ENCODE data around the gene RNF208. TPM values are rescaled to one million over a fixed set of nuclear protein-coding genes. Genes with fewer than 3 reads are reported as not detected.

RNF208 gene
- total RNA-seq, 2 experiments from 2014 or later: 8.0 to 10.4 TPM

DNA sequence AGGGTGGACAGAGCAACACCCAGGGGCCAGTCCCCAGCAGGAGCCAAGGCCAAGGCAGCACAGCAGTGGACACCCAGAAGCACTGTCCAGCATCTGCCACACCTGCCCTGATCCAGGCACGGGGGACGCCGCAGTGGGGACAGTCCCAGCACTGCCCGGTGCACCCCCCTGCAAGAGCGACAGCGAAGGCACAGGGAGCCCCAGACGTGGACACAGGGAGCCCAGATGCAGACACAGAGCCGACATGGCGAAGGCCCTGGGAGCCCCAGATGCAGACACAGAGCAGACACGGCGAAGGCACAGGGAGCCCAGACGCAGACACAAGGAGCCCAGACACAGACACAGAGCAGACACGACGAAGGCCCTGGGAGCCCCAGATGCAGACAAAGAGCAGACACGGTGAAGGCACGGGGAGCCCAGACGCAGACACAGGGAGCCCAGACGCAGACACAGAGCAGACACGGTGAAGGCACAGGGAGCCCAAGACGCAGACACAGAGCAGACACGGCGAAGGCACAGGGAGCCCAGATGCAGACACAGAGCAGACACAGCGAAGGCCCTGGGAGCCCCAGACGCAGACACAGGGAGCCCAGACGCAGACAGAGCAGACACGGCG lies 38.0 kb downstream of the RNF208 start:
- Mint-ChIP-seq H3K4me3 (no peak overlapping the region), H3K36me3 (ENCODE audit: low read depth) (peaks cover 6% of the 10 kb centered on the region), H3K9me3 (no peaks in the 10 kb centered on the region), H3K4me1 (ENCODE audit: low read depth) (peaks cover 17% of the 10 kb centered on the region), H3K27me3 (no peaks in the 10 kb centered on the region), H3K27ac (no peak overlapping the region)
- CTCF ChIA-PET: no interaction called here
- POLR2A ChIA-PET: no interaction called here
- intact Hi-C loops (cut with micrococcal nuclease): no loop called here
- DNase-seq (no peak), ATAC-seq (no peak)
- TF ChIP-seq, protein P1, sequence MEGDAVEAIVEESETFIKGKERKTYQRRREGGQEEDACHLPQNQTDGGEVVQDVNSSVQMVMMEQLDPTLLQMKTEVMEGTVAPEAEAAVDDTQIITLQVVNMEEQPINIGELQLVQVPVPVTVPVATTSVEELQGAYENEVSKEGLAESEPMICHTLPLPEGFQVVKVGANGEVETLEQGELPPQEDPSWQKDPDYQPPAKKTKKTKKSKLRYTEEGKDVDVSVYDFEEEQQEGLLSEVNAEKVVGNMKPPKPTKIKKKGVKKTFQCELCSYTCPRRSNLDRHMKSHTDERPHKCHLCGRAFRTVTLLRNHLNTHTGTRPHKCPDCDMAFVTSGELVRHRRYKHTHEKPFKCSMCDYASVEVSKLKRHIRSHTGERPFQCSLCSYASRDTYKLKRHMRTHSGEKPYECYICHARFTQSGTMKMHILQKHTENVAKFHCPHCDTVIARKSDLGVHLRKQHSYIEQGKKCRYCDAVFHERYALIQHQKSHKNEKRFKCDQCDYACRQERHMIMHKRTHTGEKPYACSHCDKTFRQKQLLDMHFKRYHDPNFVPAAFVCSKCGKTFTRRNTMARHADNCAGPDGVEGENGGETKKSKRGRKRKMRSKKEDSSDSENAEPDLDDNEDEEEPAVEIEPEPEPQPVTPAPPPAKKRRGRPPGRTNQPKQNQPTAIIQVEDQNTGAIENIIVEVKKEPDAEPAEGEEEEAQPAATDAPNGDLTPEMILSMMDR (IDR thresholded peaks at IDR 0.05): no peak

DNA sequence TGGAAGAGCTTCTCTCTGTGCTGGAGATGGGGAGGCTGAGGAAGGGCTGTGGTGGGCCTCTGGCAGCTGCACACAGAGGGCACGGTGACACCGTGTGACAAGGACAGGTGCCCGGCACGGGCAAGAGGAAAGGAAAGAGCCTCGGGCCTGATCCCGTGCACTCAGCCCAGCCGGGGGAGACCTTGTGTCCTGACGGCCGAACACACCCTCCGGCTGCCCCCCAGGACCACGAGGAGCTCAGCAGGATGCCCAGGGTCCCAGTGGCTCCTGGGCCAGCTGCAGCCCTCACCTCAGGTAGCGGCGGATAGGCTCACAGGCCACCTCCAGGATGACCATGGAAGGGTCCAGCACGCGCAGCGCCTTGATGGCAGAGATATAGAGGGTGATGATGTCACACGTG lies 39.2 kb downstream of the RNF208 start:
- Mint-ChIP-seq H3K36me3 (ENCODE audit: low read depth) (peaks cover 6% of the 10 kb centered on the region), H3K4me3 (no peak overlapping the region), H3K4me1 (ENCODE audit: low read depth) (peaks cover 17% of the 10 kb centered on the region), H3K27me3 (no peaks in the 10 kb centered on the region), H3K9me3 (no peaks in the 10 kb centered on the region), H3K27ac (no peak overlapping the region)
- intact Hi-C loops (cut with micrococcal nuclease): no loop called here
- CTCF ChIA-PET: no interaction called here
- DNase-seq (no peak), ATAC-seq (no peak)
- POLR2A ChIA-PET: no interaction called here
- TF ChIP-seq, protein P1 (IDR thresholded peaks at IDR 0.05): no peak

DNA sequence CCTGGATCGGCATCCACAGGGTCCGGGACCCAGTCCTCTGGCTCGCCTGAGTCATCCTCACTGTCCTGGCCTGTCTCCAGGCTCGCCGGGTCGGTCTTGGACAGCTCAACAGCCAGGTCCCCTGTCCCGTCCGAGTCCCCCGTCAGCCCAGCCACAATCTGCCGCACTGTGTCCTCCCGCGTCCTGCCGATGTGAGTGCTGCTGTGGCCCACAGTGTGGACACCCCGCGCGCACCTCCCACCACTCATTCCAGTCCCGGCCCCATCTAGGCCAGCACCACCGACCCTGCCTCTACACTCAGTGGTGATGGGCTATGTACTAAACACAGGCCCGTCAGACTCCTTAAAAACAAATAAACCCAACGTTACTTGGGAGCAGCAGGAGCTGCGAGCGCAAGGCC lies 40.4 kb downstream of the RNF208 start:
- Mint-ChIP-seq H3K27me3 (no peaks in the 10 kb centered on the region), H3K4me1 (ENCODE audit: low read depth) (peaks cover 8% of the 10 kb centered on the region), H3K36me3 (ENCODE audit: low read depth) (peaks cover 4% of the 10 kb centered on the region), H3K27ac (no peak overlapping the region), H3K9me3 (no peaks in the 10 kb centered on the region), H3K4me3 (no peak overlapping the region)
- TF ChIP-seq, protein P1 (IDR thresholded peaks at IDR 0.05): no peak
- DNase-seq: no peak
- intact Hi-C loops (cut with micrococcal nuclease): no loop called here
- ChIA-PET CTCF (no interaction called here), POLR2A (interaction anchor here (0.8 to 1.5 kb wide), 2 partner anchors 11 to 13 kb away, joined by 4 to 7 read pairs; partner anchors contain the start of genes LRRC26 and TMEM210)
- no peak for ATAC-seq

DNA sequence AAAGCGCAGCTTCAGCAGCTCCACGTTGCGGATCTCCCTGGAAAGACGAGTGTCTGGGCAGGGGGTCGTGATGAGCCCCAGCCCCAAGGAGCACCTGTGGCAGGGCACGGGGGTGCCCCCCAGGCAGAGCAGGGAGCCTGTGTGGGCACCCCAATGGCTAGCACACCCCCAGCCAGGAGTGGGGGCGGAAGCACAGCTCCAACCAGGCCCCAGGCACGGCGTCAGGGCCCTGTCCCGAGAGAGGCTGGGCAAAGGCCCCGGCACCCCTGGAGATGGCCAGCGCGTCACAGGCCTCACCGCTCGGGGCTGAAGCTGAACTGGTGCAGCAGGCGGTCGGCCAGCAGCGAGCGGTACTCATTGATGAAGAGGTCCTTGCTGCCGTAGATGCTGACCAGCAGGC lies 41.5 kb downstream of the RNF208 start:
- DNase-seq (no peak), ATAC-seq (no peak)
- Mint-ChIP-seq H3K36me3 (ENCODE audit: low read depth) (peaks cover 4% of the 10 kb centered on the region), H3K9me3 (no peaks in the 10 kb centered on the region), H3K27me3 (no peaks in the 10 kb centered on the region), H3K4me3 (no peak overlapping the region), H3K27ac (no peak overlapping the region), H3K4me1 (ENCODE audit: low read depth) (peaks cover 2% of the 10 kb centered on the region)
- POLR2A ChIA-PET: interaction anchor here (0.7 to 1.5 kb wide), 6 partner anchors 10 to 94 kb away, joined by 3 to 7 read pairs (median 4); partner anchors contain the start of genes CYSRT1, LRRC26, MAN1B1 and TMEM210
- intact Hi-C loops (cut with micrococcal nuclease): no loop called here
- TF ChIP-seq, protein P1 (IDR thresholded peaks at IDR 0.05): no peak
- CTCF ChIA-PET: no interaction called here

DNA sequence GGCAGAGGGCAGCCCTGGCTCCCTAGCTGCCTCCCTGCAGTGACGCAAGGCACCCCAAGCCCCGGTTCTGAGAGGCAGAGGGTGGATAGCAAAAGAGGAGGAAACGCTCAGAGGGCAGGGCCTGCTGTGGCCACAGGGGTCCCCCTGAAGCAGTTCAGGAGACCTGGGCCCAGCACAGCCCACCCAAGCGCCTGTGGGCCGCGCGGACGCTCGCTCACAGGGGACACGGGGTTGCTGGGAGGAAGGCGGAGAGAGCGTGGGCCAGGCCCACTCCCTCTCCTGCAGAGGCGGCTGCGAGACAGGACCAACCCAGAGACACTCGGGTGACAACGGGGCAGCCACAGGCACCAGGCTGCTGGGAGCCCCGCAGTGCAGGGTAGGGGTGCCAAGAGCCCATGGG lies 42.3 kb downstream of the RNF208 start:
- H3K4me3 Mint-ChIP-seq: no peak overlapping the region
- TF ChIP-seq, protein P1 (IDR thresholded peaks at IDR 0.05): no peak
- no peak for DNase-seq
- POLR2A ChIA-PET: interaction anchor here (0.8 to 1.1 kb wide), 2 partner anchors 13 to 30 kb away, joined by 3 to 4 read pairs; no protein-coding TSS in a partner anchor
- no peak overlapping the region for H3K27ac Mint-ChIP-seq
- CTCF ChIA-PET: interaction anchor here (0.9 to 1.4 kb wide), 2 partner anchors 18 to 57 kb away, joined by 3 to 4 read pairs; no protein-coding TSS in a partner anchor
- intact Hi-C loops (cut with micrococcal nuclease): loop anchor here (10.0 kb wide), 1 partner anchor 55 kb away; no protein-coding TSS in a partner anchor
- peaks cover 4% of the 10 kb centered on the region for H3K36me3 Mint-ChIP-seq (ENCODE audit: low read depth)
- no peak for ATAC-seq
- no peaks in the 10 kb centered on the region for H3K9me3 Mint-ChIP-seq
- no peaks in the 10 kb centered on the region for H3K27me3 Mint-ChIP-seq
- no peaks in the 10 kb centered on the region for H3K4me1 Mint-ChIP-seq (ENCODE audit: low read depth)
